Endothelial cell of umbilical vein (primary cell): Measurements from ENCODE around the gene HAPLN2. TPM values are rescaled to one million over a fixed set of nuclear protein-coding genes. Genes with fewer than 3 reads are reported as not detected.

Source experiments
- BruUV-seq: library from RNA; stranded (reverse); fragments of 400-500 nt; replicated peaks from 2 replicates; lab custom pipeline; 2021; lab: Mats Ljungman, UMichigan
- CTCF ChIA-PET: fragments of 300-600, 350-600 bp; sonication (Branson Sonifier 250); formaldehyde crosslinking; loops from one replicate; lab custom pipeline; 2021; ENCODE audit warnings: antibody characterized with exemption, inconsistent platforms; lab: Charles Lee
- POLR2A ChIA-PET: fragments of 300-600, 350-600 bp; sonication (Branson Sonifier 250); formaldehyde crosslinking; loops from one replicate; lab custom pipeline; 2021; ENCODE audit warnings: antibody characterized with exemption, inconsistent platforms; lab: Charles Lee
- DNase-seq: peaks from one replicate; pipeline ENCODE4 v3.0.0-alpha.2; 2011; ENCODE audit warnings: low read depth, low spot score
- FAIRE-seq: peaks from 2 replicates; lab custom pipeline; 2011; peaks lifted over from hg19 to GRCh38; lab: Jason Lieb, UNC
- H2AFZ ChIP-seq: 2 replicates; pipeline ENCODE4 v1.6.0; 2012; ENCODE audit warnings: low read depth, low read length, control low read depth, inconsistent platforms
- H3K27ac ChIP-seq: 2 replicates; pipeline ENCODE4 v1.5.1; 2011; ENCODE audit warnings: low read depth, mild to moderate bottlenecking, control low read depth, low read length, moderate library complexity; ENCODE audit not compliant: insufficient read depth
- H3K27me3 ChIP-seq, 2 experiments: 2 replicates each; pipeline versions ENCODE4 v1.6.0 to v1.6.1; 2011; ENCODE audit warnings: low read length in 2 of 2, mixed read lengths in 1 of 2; ENCODE audit not compliant: control insufficient read depth in 2 of 2, insufficient read depth in 2 of 2
- H3K36me3 ChIP-seq, 2 experiments: 2 replicates in 1 of 2; 3 replicates in 1 of 2; pipeline ENCODE4 v1.5.1; 2011; ENCODE audit warnings: low read length in 2 of 2, mild to moderate bottlenecking in 1 of 2, moderate library complexity in 1 of 2; ENCODE audit not compliant: control insufficient read depth in 2 of 2, insufficient read depth in 2 of 2; ENCODE audit errors: extremely low read depth in 1 of 2
- H3K4me1 ChIP-seq: 3 replicates; pipeline ENCODE4 v1.5.1; 2011; ENCODE audit warnings: mild to moderate bottlenecking, low read length; ENCODE audit not compliant: control insufficient read depth, insufficient read depth; ENCODE audit errors: extremely low read depth
- H3K4me2 ChIP-seq: 2 replicates; pipeline ENCODE4 v1.6.1; 2011; ENCODE audit warnings: low read length, control low read depth, mixed read lengths; ENCODE audit not compliant: insufficient read depth
- H3K4me3 ChIP-seq, 3 experiments: fragments of 200-600 bp in 1 of 3; sonication (generic), shearing (Covaris generic) in 1 of 3; replicated peaks in 1 of 3; 2 replicates each; pipeline ENCODE4 v1.5.1; 2011 to 2016; ENCODE audit warnings: control low read depth in 3 of 3, low read length in 3 of 3, mild to moderate bottlenecking in 2 of 3, inconsistent platforms in 1 of 3, low read depth in 1 of 3, moderate library complexity in 1 of 3; ENCODE audit not compliant: insufficient read depth in 1 of 3
- H3K79me2 ChIP-seq: 2 replicates; pipeline ENCODE4 v1.6.0; 2012; ENCODE audit warnings: low read length, inconsistent platforms; ENCODE audit not compliant: control insufficient read depth, insufficient read depth
- H3K9ac ChIP-seq: replicated peaks from 2 replicates; pipeline ENCODE3; 2011; ENCODE audit warnings: low read length, control low read depth; ENCODE audit not compliant: insufficient read depth; ENCODE audit errors: extremely low read depth
- H3K9me1 ChIP-seq: replicated peaks from 3 replicates; pipeline ENCODE4 v1.6.0; 2011; ENCODE audit warnings: mild to moderate bottlenecking, low read length; ENCODE audit not compliant: control insufficient read depth, insufficient read depth; ENCODE audit errors: extremely low read depth
- H3K9me3 ChIP-seq: replicated peaks from 2 replicates; pipeline ENCODE4 v1.5.1; 2012; ENCODE audit warnings: low read length, inconsistent platforms; ENCODE audit not compliant: control insufficient read depth, insufficient read depth
- H4K20me1 ChIP-seq: replicated peaks from 2 replicates; pipeline ENCODE3; 2011; ENCODE audit warnings: mild to moderate bottlenecking, low read length; ENCODE audit not compliant: control insufficient read depth, insufficient read depth; ENCODE audit errors: extremely low read depth
- CTCF ChIP-seq, 2 donors: IDR thresholded peaks; 1 replicate in 1 of 2; 2 replicates in 1 of 2; pipeline ENCODE4 v1.5.1; 2011; ENCODE audit warnings: low read length in 2 of 2, mild to moderate bottlenecking in 2 of 2, moderate library complexity in 2 of 2, control low read depth in 1 of 2, inconsistent platforms in 1 of 2, low read depth in 1 of 2; ENCODE audit not compliant: insufficient read depth in 1 of 2; ENCODE audit errors: extremely low read depth in 1 of 2
- EZH2 ChIP-seq: IDR thresholded peaks from 2 replicates; pipeline ENCODE4 v1.6.1; 2012; ENCODE audit warnings: borderline replicate concordance, low read depth, mild to moderate bottlenecking, moderate library complexity, low read length, inconsistent platforms; ENCODE audit not compliant: severe bottlenecking
- FOS ChIP-seq: IDR thresholded peaks from 2 replicates; pipeline ENCODE4 v1.6.1; 2011; ENCODE audit warnings: mild to moderate bottlenecking, low read length, moderate library complexity, borderline replicate concordance; ENCODE audit not compliant: insufficient read depth
- GATA2 ChIP-seq: IDR thresholded peaks from 2 replicates; pipeline ENCODE4 v1.7.0; 2011; ENCODE audit warnings: low read depth, mild to moderate bottlenecking, moderate library complexity, mixed read lengths, low read length; ENCODE audit not compliant: insufficient read length, insufficient read depth
- JUN ChIP-seq: IDR thresholded peaks from 2 replicates; pipeline ENCODE4 v1.6.1; 2011; ENCODE audit warnings: borderline replicate concordance, low read depth; ENCODE audit not compliant: insufficient read length, insufficient read depth
- MAX ChIP-seq: IDR thresholded peaks from 2 replicates; pipeline ENCODE4 v1.6.1; 2011; ENCODE audit not compliant: insufficient read depth, insufficient read length
- MYC ChIP-seq: IDR thresholded peaks from one replicate; pipeline ENCODE4 v1.6.1; 2011; ENCODE audit warnings: mild to moderate bottlenecking, low read depth, low read length
- POLR2A ChIP-seq: IDR thresholded peaks from 2 replicates; pipeline ENCODE4 v1.6.1; 2012; ENCODE audit warnings: low read depth, mild to moderate bottlenecking, control low read depth, low read length
- POLR2AphosphoS5 ChIP-seq: IDR thresholded peaks from 2 replicates; pipeline ENCODE4 v1.6.1; 2012; ENCODE audit warnings: low read depth, mild to moderate bottlenecking, control low read depth, low read length, moderate library complexity; ENCODE audit not compliant: insufficient read depth
- dilution Hi-C: fragments of 300-500 bp; cut with MboI; formaldehyde crosslinking; loops from one replicate; pipeline ENCODE4 v1.15.0; 2019; ENCODE audit warnings: low sequenced_read_pairs; ENCODE audit not compliant: extremely low pct_ligation_motif_present
- intact Hi-C: fragments of 100-400 bp; cut with micrococcal nuclease; formaldehyde crosslinking; loops from one replicate; pipeline ENCODE4 v1.10.0; 2022
- polyA plus RNA-seq, 4 experiments: library from polyadenylated mRNA; depleted of rRNA in 3 of 4; stranded (reverse) in 3 of 4; unstranded in 1 of 4; fragments of >200 nt; gene quantifications; 2 replicates each; pipeline versions ENCODE4 v1.2.1 to v1.2.3, GENCODE V29; 2011 to 2012; ENCODE audit warnings: missing spikeins in 1 of 4
- total RNA-seq: library from RNA; stranded (reverse); gene quantifications from 2 replicates; pipeline ENCODE4 v1.2.3, GENCODE V29; 2021

HAPLN2 gene
- total and polyA plus RNA-seq, 2 donors (not counting 3 experiments of a cell fraction or from before 2014, with no cell fraction given): not detected

GRCh38 chr1:156648951-156649350 is 29.7 kb downstream of the HAPLN2 start:
- TF ChIP-seq FOS (no peak), POLR2AphosphoS5 (no peak), MYC (no peak), EZH2 (no peak), MAX (no peak), JUN (no peak), GATA2 (no peak), CTCF (IDR thresholded peaks at IDR 0.05; ENCODE audit: extremely low read depth in 1 of 2, insufficient read depth in 1 of 2, low read depth in 1 of 2, low read length in 2 of 2) (no peak), POLR2A (no peak)
- Histone ChIP-seq H3K4me3 (no peak overlapping the region), H3K27ac (no peak overlapping the region), H3K27me3 (peaks cover 36 to 37% of the 10 kb centered on the region in 2 experiments), H3K9me3 (no peaks in the 10 kb centered on the region), H3K4me1 (no peaks in the 10 kb centered on the region), H4K20me1 (no peaks in the 10 kb centered on the region), H3K4me2 (no peak overlapping the region), H2AFZ (no peak overlapping the region), H3K9me1 (no peaks in the 10 kb centered on the region), H3K9ac (no peak overlapping the region), H3K36me3 (no peaks in the 10 kb centered on the region), H3K79me2 (no peaks in the 10 kb centered on the region)
- FAIRE-seq (no peak), DNase-seq (no peak)
- no TSS peak for BruUV-seq
- POLR2A ChIA-PET: no interaction called here
- dilution Hi-C loops: no loop called here
- intact Hi-C loops: no loop called here
- CTCF ChIA-PET: interaction anchor here (0.7 to 4.7 kb wide), 10 partner anchors 8 to 41 kb away, joined by 3 to 39 read pairs (median 4); no protein-coding TSS in a partner anchor
